Measurements from ENCODE around the gene ATR. TPM values are rescaled to one million over a fixed set of nuclear protein-coding genes. Genes with fewer than 3 reads are reported as not detected.
"Not testable (repeated sequence)": the region's sequence is repeated elsewhere in the genome, so short reads cannot be mapped to it uniquely, and the experiment has no call there.

ATR gene
- total and polyA plus RNA-seq, 11 donors: 5.4 to 17.0 (median 11.0) TPM

- intact Hi-C loops (cut with DNase I): loop anchor here in 5 of 10 donors (5.0 to 10.0 kb wide), 3 partner anchors 127 to 229 kb away; partner anchors contain the start of gene TRPC1 (in 4 of the 5)
- TF ChIP-seq POLR2A (IDR thresholded peaks at IDR 0.05): no peak
- TF ChIP-seq CTCF (IDR thresholded peaks at IDR 0.05): no peak
- 12 to 17% (median 13%) methylated on average over 7 of the region's 7 CpGs for WGBS, 4 donors
Observed at GRCh38 chr3:142595581-142595950, 17.0 kb upstream of the ATR start.

GRCh38 chr3:142595141-142595540, 16.6 kb upstream of the ATR start:
- Histone ChIP-seq H3K4me1 (peaks cover 0 to 17% (median 4%) of the 10 kb centered on the region in 12 donors), H3K27ac (peak overlapping the region in 4 of 12 donors; percentile 46 to 70 (median 58)), H3K36me3 (no peaks in the 10 kb centered on the region), H3K4me3 (peak overlapping the region in 2 of 12 donors; percentile 61 to 75), H3K9me3 (no peaks in the 10 kb centered on the region), H3K27me3 (no peaks in the 10 kb centered on the region)
- ATAC-seq (no peak), DNase-seq (no peak)
- intact Hi-C loops (cut with DNase I): loop anchor here in 5 of 10 donors (5.0 to 10.0 kb wide), 3 partner anchors 127 to 230 kb away; partner anchors contain the start of gene TRPC1 (in 4 of the 5)
- no peak for TF ChIP-seq CTCF (IDR thresholded peaks at IDR 0.05)
- TF ChIP-seq POLR2A (IDR thresholded peaks at IDR 0.05): no peak
- 13 to 29% (median 19%) methylated on average over 1 of the region's 1 CpG for WGBS, 4 donors

More at GRCh38 chr3:142595581-142595950, 17.0 kb upstream of the ATR start:
- Histone ChIP-seq H3K27ac (peak overlapping the region in 11 of 12 donors; percentile 11 to 70 (median 46)), H3K36me3 (no peaks in the 10 kb centered on the region), H3K4me3 (peak overlapping the region; percentile 61 to 86 (median 72)), H3K4me1 (peaks cover 0 to 17% (median 4%) of the 10 kb centered on the region in 12 donors), H3K9me3 (no peaks in the 10 kb centered on the region), H3K27me3 (no peaks in the 10 kb centered on the region)
- ATAC-seq: peak in 2 of 4 donors; percentile 50 to 51
- no peak for DNase-seq

GRCh38 chr3:142592268-142592667, 13.7 kb upstream of the ATR start:
- 95 to 99% (median 96%) methylated on average over 7 of the region's 7 CpGs for WGBS, 4 donors
- intact Hi-C loops (cut with DNase I): loop anchor here in 2 of 10 donors (10.0 kb wide), 2 partner anchors 133 to 233 kb away; partner anchors contain the start of gene TRPC1 (in 1 of the 2)
- H3K27me3 ChIP-seq, H3K27ac ChIP-seq, ATAC-seq, H3K9me3 ChIP-seq, H3K36me3 ChIP-seq, H3K4me3 ChIP-seq, DNase-seq: not testable (repeated sequence)
- H3K4me1 ChIP-seq: peaks cover 0 to 15% (median 4%) of the 10 kb centered on the region in 12 donors

GRCh38 chr3:142588703-142589102, 10.2 kb upstream of the ATR start:
- DNase-seq (no peak), ATAC-seq (no peak)
- WGBS, 4 donors: 65 to 82% (median 74%) methylated on average over 1 of the region's 1 CpG
- no peak overlapping the region for H3K27ac ChIP-seq
- no peak overlapping the region for H3K4me3 ChIP-seq
- no peaks in the 10 kb centered on the region for H3K9me3 ChIP-seq
- intact Hi-C loops (cut with DNase I): loop anchor here (5.0 to 10.0 kb wide), 6 partner anchors 134 to 404 kb away; partner anchors contain the start of gene TRPC1 (in 3 of the 10)
- peaks cover 0 to 3% (median 0%) of the 10 kb centered on the region in 9 donors for H3K27me3 ChIP-seq
- H3K36me3 ChIP-seq: no peaks in the 10 kb centered on the region
- H3K4me1 ChIP-seq: no peaks in the 10 kb centered on the region
- TF ChIP-seq POLR2A (IDR thresholded peaks at IDR 0.05) (no peak), CTCF (IDR thresholded peaks at IDR 0.05) (no peak)

All from heart left ventricle (tissue), 16 donors.